Measurements from ENCODE around the gene PANX3.

GRCh38 chr11:124592627-124593026, 18.6 kb upstream of the PANX3 start:
- TF ChIP-seq CTCF (conservative IDR thresholded peaks at IDR 0.05; ENCODE audit: low read depth, low read length) (no peak), EZH2 (IDR thresholded peaks at IDR 0.05; ENCODE audit: low read length, unreplicated experiment) (no peak)
